HL-60 (cell line): ENCODE results near the gene NHSL2.

Source experiments
- DNase-seq, 2 experiments: peaks; one replicate each; pipeline ENCODE4 v3.0.0-alpha.2; 2010 to 2020; ENCODE audit warnings: low read depth in 1 of 2, low spot score in 1 of 2
- H3K27ac ChIP-seq: fragments of 250-450 bp; sonication (Bioruptor Pico); replicated peaks from 2 replicates; pipeline ENCODE4 v1.5.1; 2020; ENCODE audit warnings: mild to moderate bottlenecking, moderate library complexity
- H3K27me3 ChIP-seq: fragments of 250-450 bp; sonication (Bioruptor Pico); 2 replicates; pipeline ENCODE4 v1.5.1; 2021; ENCODE audit warnings: mild to moderate bottlenecking, moderate library complexity; ENCODE audit not compliant: insufficient read depth, poor library complexity, severe bottlenecking
- H3K4me3 ChIP-seq: replicated peaks from 2 replicates; pipeline ENCODE4 v1.5.1; 2011; ENCODE audit warnings: mild to moderate bottlenecking, control low read depth, low read length; ENCODE audit not compliant: insufficient read depth
- CTCF ChIP-seq: IDR thresholded peaks from one replicate; pipeline ENCODE4 v1.5.1; 2011; ENCODE audit warnings: low read length, control low read depth, inconsistent platforms; ENCODE audit not compliant: insufficient read depth
- GABPA ChIP-seq: IDR thresholded peaks from 2 replicates; pipeline ENCODE4 v1.6.1; 2012; ENCODE audit warnings: low read depth
- POLR2AphosphoS5 ChIP-seq: IDR thresholded peaks from 2 replicates; pipeline ENCODE4 v1.6.1; 2012; ENCODE audit warnings: low read depth
- REST ChIP-seq: IDR thresholded peaks from 2 replicates; pipeline ENCODE4 v1.6.1; 2012; ENCODE audit warnings: low read depth; ENCODE audit not compliant: insufficient replicate concordance
- SPI1 ChIP-seq: IDR thresholded peaks from 2 replicates; pipeline ENCODE4 v1.6.1; 2012; ENCODE audit warnings: low read depth, mild to moderate bottlenecking, borderline replicate concordance

NHSL2 gene

GRCh38 chrX:71992711-71993110, 82.1 kb downstream of the NHSL2 start:
- Histone ChIP-seq H3K27ac (no peak overlapping the region), H3K4me3 (no peak overlapping the region), H3K27me3 (no peaks in the 10 kb centered on the region)
- no peak for DNase-seq
- no peak for TF ChIP-seq POLR2AphosphoS5
- no peak for TF ChIP-seq CTCF
- TF ChIP-seq GABPA, result no peak
- TF ChIP-seq SPI1, result no peak
- TF ChIP-seq REST, result no peak

- no peak for DNase-seq
- TF ChIP-seq SPI1 (no peak), GABPA (no peak), POLR2AphosphoS5 (no peak), REST (no peak), CTCF (no peak)
- Histone ChIP-seq H3K27me3 (no peaks in the 10 kb centered on the region), H3K4me3 (no peak overlapping the region), H3K27ac (no peak overlapping the region)
These were observed 82.7 kb downstream of the NHSL2 start for GRCh38 chrX:71993371-71993770.

GRCh38 chrX:71994601-71995000, 84.0 kb downstream of the NHSL2 start:
- DNase-seq, result no peak
- TF ChIP-seq GABPA, result no peak
- TF ChIP-seq REST, result no peak
- no peak for TF ChIP-seq POLR2AphosphoS5
- no peak for TF ChIP-seq CTCF
- TF ChIP-seq SPI1, result no peak
- H3K27me3 ChIP-seq, result no peaks in the 10 kb centered on the region
- no peak overlapping the region for H3K27ac ChIP-seq
- no peak overlapping the region for H3K4me3 ChIP-seq
